Trophoblast cell (in vitro differentiated cells and primary cell): ENCODE data around the gene OR10X1.

ENCODE experiments used
- DNase-seq, 2 donors: peaks; one replicate each; pipeline ENCODE4 v3.0.0-alpha.2; 2016
- H2AFZ ChIP-seq: 2 replicates; pipeline ENCODE4 v1.6.1; 2013; ENCODE audit warnings: low read length, moderate library complexity, mild to moderate bottlenecking; ENCODE audit not compliant: insufficient read depth, poor library complexity
- H2AK5ac ChIP-seq: 2 replicates; pipeline ENCODE4 v1.6.1; 2013; ENCODE audit warnings: mild to moderate bottlenecking, low read length
- H2BK120ac ChIP-seq: 2 replicates; pipeline ENCODE4 v1.6.1; 2013; ENCODE audit warnings: low read length, mild to moderate bottlenecking, moderate library complexity; ENCODE audit not compliant: insufficient read depth, poor library complexity
- H2BK12ac ChIP-seq: 2 replicates; pipeline ENCODE4 v1.6.1; 2013; ENCODE audit warnings: mild to moderate bottlenecking, low read length, moderate library complexity
- H2BK5ac ChIP-seq: 2 replicates; pipeline ENCODE4 v1.6.1; 2013; ENCODE audit warnings: low read length, low read depth, moderate library complexity, mild to moderate bottlenecking; ENCODE audit not compliant: poor library complexity
- H3K14ac ChIP-seq: 2 replicates; pipeline ENCODE4 v1.6.1; 2013; ENCODE audit warnings: mild to moderate bottlenecking, low read length
- H3K18ac ChIP-seq: 2 replicates; pipeline ENCODE4 v1.6.1; 2013; ENCODE audit warnings: mild to moderate bottlenecking, low read length
- H3K23ac ChIP-seq: 2 replicates; pipeline ENCODE4 v1.6.1; 2013; ENCODE audit warnings: low read length
- H3K27ac ChIP-seq: 2 replicates; pipeline ENCODE4 v1.5.1; 2013; ENCODE audit warnings: low read depth, mild to moderate bottlenecking, inconsistent platforms, low read length, moderate library complexity
- H3K27me3 ChIP-seq: 2 replicates; pipeline ENCODE4 v1.6.1; 2013; ENCODE audit warnings: inconsistent platforms, mild to moderate bottlenecking, low read length, moderate library complexity; ENCODE audit not compliant: insufficient read depth
- H3K36me3 ChIP-seq, 2 experiments: 1 replicate in 1 of 2; 2 replicates in 1 of 2; pipeline ENCODE4 v1.6.1; 2013; ENCODE audit warnings: low read length in 2 of 2, mild to moderate bottlenecking in 2 of 2, moderate library complexity in 1 of 2; ENCODE audit not compliant: insufficient read depth in 2 of 2, control insufficient read depth in 1 of 2
- H3K4ac ChIP-seq: 2 replicates; pipeline ENCODE4 v1.6.1; 2013; ENCODE audit warnings: low read depth, mild to moderate bottlenecking, low read length, moderate library complexity
- H3K4me1 ChIP-seq, 2 experiments: 1 replicate in 1 of 2; 2 replicates in 1 of 2; pipeline ENCODE4 v1.6.1; 2013; ENCODE audit warnings: low read length in 2 of 2, mild to moderate bottlenecking in 2 of 2, moderate library complexity in 1 of 2; ENCODE audit not compliant: insufficient read depth in 2 of 2, control insufficient read depth in 1 of 2
- H3K4me2 ChIP-seq: 2 replicates; pipeline ENCODE4 v1.6.1; 2013; ENCODE audit warnings: inconsistent platforms, mild to moderate bottlenecking, low read length, moderate library complexity
- H3K4me3 ChIP-seq: 2 replicates; pipeline ENCODE4 v1.5.1; 2013; ENCODE audit warnings: mild to moderate bottlenecking, low read depth, low read length, inconsistent platforms
- H3K79me1 ChIP-seq: one replicate; pipeline ENCODE4 v1.6.1; 2013; ENCODE audit warnings: low read length
- H3K79me2 ChIP-seq: 2 replicates; pipeline ENCODE4 v1.6.1; 2013; ENCODE audit warnings: low read length, mild to moderate bottlenecking; ENCODE audit not compliant: control insufficient read depth, insufficient read depth, poor library complexity
- H3K9ac ChIP-seq: 2 replicates; pipeline ENCODE4 v1.6.1; 2013; ENCODE audit warnings: mild to moderate bottlenecking, low read length
- H3K9me3 ChIP-seq: 2 replicates; pipeline ENCODE4 v1.6.1; 2013; ENCODE audit warnings: low read depth, mild to moderate bottlenecking, control low read depth, inconsistent platforms, low read length; ENCODE audit not compliant: insufficient read depth
- H4K12ac ChIP-seq: 2 replicates; pipeline ENCODE4 v1.6.1; 2013; ENCODE audit warnings: low read depth, mild to moderate bottlenecking, low read length, moderate library complexity
- H4K8ac ChIP-seq: 2 replicates; pipeline ENCODE4 v1.6.1; 2013; ENCODE audit warnings: low read depth, mild to moderate bottlenecking, low read length, moderate library complexity
- H4K91ac ChIP-seq: one replicate; pipeline ENCODE4 v1.6.1; 2013; ENCODE audit warnings: low read depth, mild to moderate bottlenecking, low read length, moderate library complexity
- WGBS: extraction: QIAGEN DNeasy Blood & Tissue Kit; methylation state at CpG from one replicate; pipeline ENCODE4 v1.1.7; 2013; ENCODE audit warnings: missing lambda C conversion rate; ENCODE audit not compliant: insufficient read length, insufficient coverage; ENCODE audit errors: extremely low coverage; 5-methylcytosine and 5-hydroxymethylcytosine counted together

The OR10X1 gene

DNA sequence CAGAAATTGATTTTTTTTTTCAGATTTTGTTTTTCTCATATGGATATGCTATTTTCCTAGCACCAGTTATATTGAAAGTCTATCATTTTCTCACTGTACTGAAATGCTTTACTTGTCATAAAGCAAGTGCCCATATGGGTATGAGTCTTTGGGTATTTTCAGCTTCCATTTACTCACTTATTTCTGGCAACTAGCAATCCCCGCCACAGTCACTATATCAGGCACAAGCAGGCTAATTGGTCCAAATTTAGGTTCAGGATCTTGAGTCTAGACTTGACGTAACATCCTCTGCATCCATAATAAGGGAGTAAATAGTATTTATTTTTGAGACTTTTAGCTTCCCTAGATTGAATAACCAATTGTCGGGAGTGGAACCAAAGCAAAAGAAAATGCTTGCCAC lies 2.1 kb downstream of the OR10X1 start:
- Histone ChIP-seq H3K18ac (no peak overlapping the region), H3K27ac (no peak overlapping the region), H3K79me2 (no peaks in the 10 kb centered on the region), H2BK12ac (no peak overlapping the region), H3K36me3 (no peaks in the 10 kb centered on the region), H3K9ac (no peak overlapping the region), H3K14ac (no peak overlapping the region), H3K4me2 (no peak overlapping the region), H4K91ac (no peak overlapping the region), H4K8ac (no peak overlapping the region), H3K4ac (no peak overlapping the region), H3K79me1 (no peaks in the 10 kb centered on the region), H4K12ac (no peak overlapping the region), H3K23ac (no peak overlapping the region), H2BK5ac (no peak overlapping the region), H3K4me1 (no peaks in the 10 kb centered on the region), H3K4me3 (no peak overlapping the region), H2AFZ (no peak overlapping the region), H3K9me3 (no peaks in the 10 kb centered on the region), H2AK5ac (no peak overlapping the region), H2BK120ac (no peak overlapping the region), H3K27me3 (no peaks in the 10 kb centered on the region)
- WGBS, result no CpG with 5 or more reads among the region's 3 CpGs
- no peak for DNase-seq

GRCh38 chr1:158572226-158572625 lies 7.5 kb downstream of the OR10X1 start:
- no peaks in the 10 kb centered on the region for H3K79me1 ChIP-seq
- no peak for DNase-seq
- no peak overlapping the region for H3K4me3 ChIP-seq
- H2AFZ ChIP-seq, result no peak overlapping the region
- H4K91ac ChIP-seq, result no peak overlapping the region
- H4K8ac ChIP-seq, result no peak overlapping the region
- no peak overlapping the region for H3K27ac ChIP-seq
- H3K9ac ChIP-seq, result no peak overlapping the region
- H2BK5ac ChIP-seq, result no peak overlapping the region
- H4K12ac ChIP-seq, result no peak overlapping the region
- H3K18ac ChIP-seq, result no peak overlapping the region
- H3K4me2 ChIP-seq, result no peak overlapping the region
- no peaks in the 10 kb centered on the region for H3K79me2 ChIP-seq
- H3K9me3 ChIP-seq, result no peaks in the 10 kb centered on the region
- no peak overlapping the region for H2AK5ac ChIP-seq
- no CpG with 5 or more reads among the region's 1 CpG for whole genome bisulfite sequencing
- H2BK120ac ChIP-seq, result no peak overlapping the region
- no peak overlapping the region for H3K23ac ChIP-seq
- no peak overlapping the region for H2BK12ac ChIP-seq
- no peaks in the 10 kb centered on the region for H3K36me3 ChIP-seq
- H3K4me1 ChIP-seq, result no peaks in the 10 kb centered on the region
- no peak overlapping the region for H3K4ac ChIP-seq
- H3K14ac ChIP-seq, result no peak overlapping the region
- no peaks in the 10 kb centered on the region for H3K27me3 ChIP-seq

DNA sequence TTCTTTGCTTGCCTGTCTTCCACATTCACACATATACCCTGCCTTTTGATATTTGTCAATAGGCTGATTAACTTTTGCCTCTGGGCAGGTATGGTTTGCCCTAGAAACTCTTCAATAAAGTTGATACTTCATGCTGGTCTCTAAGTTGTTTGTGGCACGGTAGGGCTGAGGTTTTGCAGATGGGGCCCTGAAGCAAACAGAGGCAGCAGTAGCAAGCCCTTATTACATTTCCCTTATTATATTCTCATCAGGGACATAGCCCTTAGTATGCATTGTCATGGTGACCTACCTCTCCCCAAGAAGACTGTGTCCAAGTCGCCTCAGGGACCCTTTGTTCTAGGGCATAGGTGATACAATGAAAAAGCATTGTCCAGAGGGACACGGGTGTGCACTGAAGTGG lies 9.2 kb downstream of the OR10X1 start, which contains the start of gene OR6P1:
Gene OR6P1 (minus strand): TSS at position 101 of the 400 bp plus-strand sequence. CDS start 6,976 bp downstream, outside the sequence.
- no CpG with 5 or more reads among the region's 3 CpGs for WGBS
- no peak within 1 kb of the TSS for H4K12ac ChIP-seq
- no peaks in the 10 kb centered on the region for H3K79me1 ChIP-seq

GRCh38 chr1:158564608-158565007 lies 15.1 kb downstream of the OR10X1 start:
- Histone ChIP-seq H3K36me3 (no peaks in the 10 kb centered on the region), H2BK120ac (no peak overlapping the region), H2AK5ac (no peak overlapping the region), H4K91ac (no peak overlapping the region), H3K9ac (no peak overlapping the region), H3K4ac (no peak overlapping the region), H3K14ac (no peak overlapping the region), H3K23ac (no peak overlapping the region), H2BK5ac (no peak overlapping the region), H2AFZ (no peak overlapping the region), H3K18ac (no peak overlapping the region), H3K27me3 (no peaks in the 10 kb centered on the region), H2BK12ac (no peak overlapping the region), H4K12ac (no peak overlapping the region), H3K9me3 (no peaks in the 10 kb centered on the region), H3K79me1 (no peaks in the 10 kb centered on the region), H3K27ac (no peak overlapping the region), H3K4me3 (no peak overlapping the region), H3K79me2 (no peaks in the 10 kb centered on the region), H3K4me2 (no peak overlapping the region), H3K4me1 (no peaks in the 10 kb centered on the region), H4K8ac (no peak overlapping the region)
- WGBS, result no CpG with 5 or more reads among the region's 2 CpGs
- DNase-seq, result no peak

More for the DNA sequence above, 9.2 kb downstream of the OR10X1 start, which contains the start of gene OR6P1:
- H3K18ac ChIP-seq, result no peak within 1 kb of the TSS
- no peak within 1 kb of the TSS for H3K4me3 ChIP-seq
- H2AFZ ChIP-seq, result no peak within 1 kb of the TSS
- no peaks in the 10 kb centered on the region for H3K9me3 ChIP-seq
- no peaks in the 10 kb centered on the region for H3K4me1 ChIP-seq
- no peak for DNase-seq
- H2AK5ac ChIP-seq, result no peak within 1 kb of the TSS
- no peak within 1 kb of the TSS for H2BK12ac ChIP-seq
- no peak within 1 kb of the TSS for H3K27ac ChIP-seq
- H4K91ac ChIP-seq, result no peak within 1 kb of the TSS
- H2BK120ac ChIP-seq, result no peak within 1 kb of the TSS
- no peak within 1 kb of the TSS for H4K8ac ChIP-seq
- no peak within 1 kb of the TSS for H3K9ac ChIP-seq
- no peak within 1 kb of the TSS for H3K23ac ChIP-seq
- H3K79me2 ChIP-seq, result no peaks in the 10 kb centered on the region
- H3K27me3 ChIP-seq, result no peaks in the 10 kb centered on the region
- H3K4ac ChIP-seq, result no peak within 1 kb of the TSS
- no peak within 1 kb of the TSS for H2BK5ac ChIP-seq
- H3K14ac ChIP-seq, result no peak within 1 kb of the TSS
- no peak within 1 kb of the TSS for H3K4me2 ChIP-seq
- H3K36me3 ChIP-seq, result no peaks in the 10 kb centered on the region
